A673 (cell line): ENCODE results near the gene DDN.

Source experiments
- CTCF ChIP-seq: fragments of 300-800, 200-600 bp; sonication (generic); conservative IDR thresholded peaks from 2 replicates; pipeline ENCODE4 v1.5.1; 2017; ENCODE audit warnings: low read depth, mild to moderate bottlenecking, antibody characterized with exemption, low read length, moderate library complexity, mixed read lengths
- EZH2 ChIP-seq: fragments of 200-600 bp; sonication (generic); IDR thresholded peaks from 2 replicates; pipeline ENCODE4 v1.6.1; 2017; ENCODE audit warnings: borderline replicate concordance, low read depth, mild to moderate bottlenecking, mixed read lengths, antibody characterized with exemption, low read length; ENCODE audit not compliant: poor library complexity, severe bottlenecking

- no peak for TF ChIP-seq EZH2
- 0 out of 2 replicates have a peak, but pooled peaks have one; percentile 22 for TF ChIP-seq CTCF
These were observed 20.9 kb downstream of the DDN start, which contains the start of gene WNT1 for GRCh38 chr12:48978291-48978740.
